ENCODE results near the gene KMT5C. TPM values are rescaled to one million over a fixed set of nuclear protein-coding genes. Genes with fewer than 3 reads are reported as not detected.
A peak's percentile ranks its signal among the peaks of the same experiment; 100 is the strongest.

The KMT5C gene
- total and polyA plus RNA-seq, 2 donors: 7.7 to 23.5 TPM

- Histone ChIP-seq H3K4me1 (ENCODE audit: control insufficient read depth in 2 of 2, insufficient read depth in 2 of 2, low read length in 2 of 2) (peaks cover 13 to 27% of the 10 kb centered on the region in 2 donors), H3K27ac (ENCODE audit: low read depth in 1 of 2, low read length in 1 of 2) (peak overlapping the region in 1 of 2 donors; percentile 25), H3K9me3 (ENCODE audit: control insufficient read depth in 2 of 2, insufficient read depth in 1 of 2, low read length in 1 of 2) (no peaks in the 10 kb centered on the region), H3K4me3 (ENCODE audit: low read length in 2 of 2) (no peak overlapping the region), H3K36me3 (ENCODE audit: control insufficient read depth in 2 of 2, insufficient read depth in 2 of 2, low read length in 1 of 2) (peaks cover 45 to 48% of the 10 kb centered on the region in 2 donors), H3K27me3 (ENCODE audit: control insufficient read depth in 2 of 2, insufficient read depth in 1 of 2, low read length in 1 of 2) (no peaks in the 10 kb centered on the region)
- WGBS: 97% methylated on average over 18 of the region's 18 CpGs
- DNase-seq (ENCODE audit: low read depth in 6 of 9, low spot score in 9 of 9): no peak
Observed at GRCh38 chr19:55391702-55392615, 52.3 kb downstream of the KMT5C start.

DNA sequence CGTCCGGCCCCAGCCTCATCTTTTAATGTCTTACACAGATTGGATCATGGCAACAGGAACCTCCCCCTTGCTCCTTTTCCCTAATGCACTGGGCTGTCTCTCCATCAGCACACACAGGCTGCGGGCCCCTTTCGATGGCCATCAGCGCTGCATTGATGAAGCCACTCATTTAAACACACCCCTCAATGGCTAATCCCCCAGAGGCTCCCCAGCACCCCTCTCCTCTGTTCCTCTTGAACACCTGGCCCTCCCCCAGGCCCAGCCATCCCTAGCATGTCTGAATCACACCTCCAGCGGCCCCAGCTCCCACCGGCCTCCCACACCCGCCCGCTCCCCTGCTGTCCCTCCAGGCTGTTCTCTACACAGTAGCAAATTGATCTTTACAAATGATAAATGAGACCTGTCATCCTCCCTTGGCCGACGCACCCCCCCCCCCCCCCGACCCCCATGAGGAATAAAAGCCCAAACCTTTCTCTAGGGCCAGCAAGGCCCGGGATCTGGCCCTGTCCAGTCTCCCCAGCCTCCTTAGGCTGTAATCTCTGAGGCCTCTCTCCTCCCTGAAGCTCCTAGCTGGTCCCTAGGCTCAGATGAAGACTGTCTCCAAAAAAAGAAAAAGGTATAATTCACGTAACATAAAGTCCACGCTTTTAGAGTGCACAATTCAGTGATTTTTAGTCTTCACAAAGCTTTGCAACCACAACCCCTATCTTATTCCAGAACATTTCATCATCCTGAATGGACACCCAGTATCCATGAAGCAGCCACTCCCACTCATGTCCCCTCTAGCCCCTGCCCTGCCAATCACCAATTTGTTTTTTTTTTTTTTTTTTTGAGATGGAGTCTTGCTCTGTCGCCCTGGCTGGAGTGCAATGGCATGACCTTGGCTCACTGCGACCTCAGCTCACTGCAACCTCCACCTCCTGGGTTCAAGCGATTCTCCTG lies 53.4 kb downstream of the KMT5C start:
- WGBS: 92% methylated on average over 18 of the region's 18 CpGs
- H3K27ac ChIP-seq (ENCODE audit: low read depth in 1 of 2, low read length in 1 of 2): no peak overlapping the region

More for the DNA sequence above, 53.4 kb downstream of the KMT5C start:
- no peak overlapping the region for H3K4me3 ChIP-seq (ENCODE audit: low read length in 2 of 2)
- H3K4me1 ChIP-seq (ENCODE audit: control insufficient read depth in 2 of 2, insufficient read depth in 2 of 2, low read length in 2 of 2): peaks cover 3 to 15% of the 10 kb centered on the region in 2 donors
- no peaks in the 10 kb centered on the region for H3K27me3 ChIP-seq (ENCODE audit: control insufficient read depth in 2 of 2, insufficient read depth in 1 of 2, low read length in 1 of 2)
- H3K9me3 ChIP-seq (ENCODE audit: control insufficient read depth in 2 of 2, insufficient read depth in 1 of 2, low read length in 1 of 2): no peaks in the 10 kb centered on the region
- H3K36me3 ChIP-seq (ENCODE audit: control insufficient read depth in 2 of 2, insufficient read depth in 2 of 2, low read length in 1 of 2): peaks cover 34 to 39% of the 10 kb centered on the region in 2 donors
- no peak for DNase-seq (ENCODE audit: low read depth in 6 of 9, low spot score in 9 of 9)

Other genes with a start within 250 kb of the KMT5C start
- gene PPP1R12C, start 222.2 kb upstream of the KMT5C start, total RNA-seq: 42.9 TPM
- 194 TPM for gene PPP1R12C, start 222.2 kb upstream of the KMT5C start, polyA plus RNA-seq
- 4.3 TPM for gene TNNT1, start 190.7 kb upstream of the KMT5C start, total RNA-seq
- gene TNNT1, start 190.7 kb upstream of the KMT5C start, polyA plus RNA-seq: 11.9 TPM
- 0.14 TPM for gene TNNI3, start 182.1 kb upstream of the KMT5C start, total RNA-seq
- 0.75 TPM for gene TNNI3, start 182.1 kb upstream of the KMT5C start, polyA plus RNA-seq
- gene DNAAF3, start 173.3 kb upstream of the KMT5C start, total RNA-seq: 0.24 TPM
- gene DNAAF3, start 173.3 kb upstream of the KMT5C start, polyA plus RNA-seq: 0.64 TPM
- 0.24 TPM for gene SYT5, start 159.6 kb upstream of the KMT5C start, total RNA-seq
- 0.32 TPM for gene SYT5, start 159.6 kb upstream of the KMT5C start, polyA plus RNA-seq
- gene PTPRH, start 130.4 kb upstream of the KMT5C start, total RNA-seq: 0.28 TPM
- gene PTPRH, start 130.4 kb upstream of the KMT5C start, polyA plus RNA-seq: 0.14 TPM
- 1.7 TPM for gene TMEM86B, start 111.1 kb upstream of the KMT5C start, total RNA-seq
- 39.7 TPM for gene TMEM86B, start 111.1 kb upstream of the KMT5C start, polyA plus RNA-seq
- gene PPP6R1, start 80.9 kb upstream of the KMT5C start, total RNA-seq: 36.0 TPM
- gene PPP6R1, start 80.9 kb upstream of the KMT5C start, polyA plus RNA-seq: 48.5 TPM
- gene HSPBP1, start 59.8 kb upstream of the KMT5C start, total RNA-seq: 16.4 TPM
- 21.8 TPM for gene HSPBP1, start 59.8 kb upstream of the KMT5C start, polyA plus RNA-seq
- gene BRSK1, start 55.9 kb upstream of the KMT5C start, total RNA-seq: 3.1 TPM
- 2.9 TPM for gene BRSK1, start 55.9 kb upstream of the KMT5C start, polyA plus RNA-seq
- gene TMEM150B, start 14.5 kb upstream of the KMT5C start, total RNA-seq: 0.76 TPM
- gene TMEM150B, start 14.5 kb upstream of the KMT5C start, polyA plus RNA-seq: 2.0 TPM
- gene COX6B2, start 14.8 kb downstream of the KMT5C start, total RNA-seq: 2.6 TPM
- 40.4 TPM for gene COX6B2, start 14.8 kb downstream of the KMT5C start, polyA plus RNA-seq
- not detected for gene GARIN5B, start 23.4 kb downstream of the KMT5C start, total RNA-seq
- 0.05 TPM for gene GARIN5B, start 23.4 kb downstream of the KMT5C start, polyA plus RNA-seq
- 0.38 TPM for gene IL11, start 30.6 kb downstream of the KMT5C start, total RNA-seq
- 1.5 TPM for gene IL11, start 30.6 kb downstream of the KMT5C start, polyA plus RNA-seq
- 0.14 TPM for gene TMEM190, start 37.0 kb downstream of the KMT5C start, total RNA-seq
- gene TMEM190, start 37.0 kb downstream of the KMT5C start, polyA plus RNA-seq: 3.4 TPM
- gene TMEM238, start 44.4 kb downstream of the KMT5C start, total RNA-seq: 2.5 TPM
- gene TMEM238, start 44.4 kb downstream of the KMT5C start, polyA plus RNA-seq: 0.23 TPM
- gene RPL28, start 46.1 kb downstream of the KMT5C start, total RNA-seq: 667 TPM
- 2,578 TPM for gene RPL28, start 46.1 kb downstream of the KMT5C start, polyA plus RNA-seq
- 120 TPM for gene UBE2S, start 67.9 kb downstream of the KMT5C start, total RNA-seq
- gene UBE2S, start 67.9 kb downstream of the KMT5C start, polyA plus RNA-seq: 14.6 TPM
- gene SHISA7, start 103.4 kb downstream of the KMT5C start, total RNA-seq: 0.05 TPM
- 0.11 TPM for gene SHISA7, start 103.4 kb downstream of the KMT5C start, polyA plus RNA-seq
- 26.4 TPM for gene ISOC2, start 121.8 kb downstream of the KMT5C start, total RNA-seq
- gene ISOC2, start 121.8 kb downstream of the KMT5C start, polyA plus RNA-seq: 24.8 TPM
- gene C19orf85, start 124.9 kb downstream of the KMT5C start, total RNA-seq: not detected
- gene C19orf85, start 124.9 kb downstream of the KMT5C start, polyA plus RNA-seq: not detected
- gene ZNF628, start 136.7 kb downstream of the KMT5C start, total RNA-seq: 1.1 TPM
- gene ZNF628, start 136.7 kb downstream of the KMT5C start, polyA plus RNA-seq: 4.8 TPM
- 116 TPM for gene NAT14, start 145.3 kb downstream of the KMT5C start, total RNA-seq
- gene NAT14, start 145.3 kb downstream of the KMT5C start, polyA plus RNA-seq: 58.2 TPM
- 0.80 TPM for gene SSC5D, start 148.6 kb downstream of the KMT5C start, total RNA-seq
- 1.8 TPM for gene SSC5D, start 148.6 kb downstream of the KMT5C start, polyA plus RNA-seq
- gene SBK2, start 197.3 kb downstream of the KMT5C start, total RNA-seq: not detected
- gene SBK2, start 197.3 kb downstream of the KMT5C start, polyA plus RNA-seq: not detected
- gene SBK3, start 205.7 kb downstream of the KMT5C start, total RNA-seq: not detected
- gene SBK3, start 205.7 kb downstream of the KMT5C start, polyA plus RNA-seq: 0.11 TPM
- 2.3 TPM for gene ZNF579, start 241.0 kb downstream of the KMT5C start, total RNA-seq
- gene ZNF579, start 241.0 kb downstream of the KMT5C start, polyA plus RNA-seq: 5.5 TPM